HG03103 (cell line): ENCODE measurements around the gene APLF.
"Not testable (repeated sequence)": the region's sequence is repeated elsewhere in the genome, so short reads cannot be mapped to it uniquely, and the experiment has no call there.

Experiments
- ATAC-seq: cut with Tn5 transposase; IDR thresholded peaks from one replicate; pipeline ENCODE4 v1.9.1; 2021; ENCODE audit warnings: low read depth; ENCODE audit not compliant: unreplicated experiment

The APLF gene

GRCh38 chr2:68568116-68568515 lies 100.7 kb downstream of the APLF start:
- ATAC-seq: no peak

- no peak for ATAC-seq
Measured at GRCh38 chr2:68569604-68570003, 102.2 kb downstream of the APLF start.

GRCh38 chr2:68570434-68570833 lies 103.0 kb downstream of the APLF start:
- not testable (repeated sequence) for ATAC-seq

- ATAC-seq: no peak
Measured at GRCh38 chr2:68574202-68574791, 106.9 kb downstream of the APLF start.

- no peak for ATAC-seq
Measured at GRCh38 chr2:68577183-68577582, 109.8 kb downstream of the APLF start.

- ATAC-seq: no peak
Measured at GRCh38 chr2:68579689-68580088, 112.3 kb downstream of the APLF start.

GRCh38 chr2:68588589-68588988 lies 121.2 kb downstream of the APLF start:
- no peak for ATAC-seq

GRCh38 chr2:68589963-68590362 lies 122.6 kb downstream of the APLF start:
- ATAC-seq: no peak

GRCh38 chr2:68590702-68591101 lies 123.3 kb downstream of the APLF start:
- ATAC-seq: no peak

- ATAC-seq: no peak
Measured at GRCh38 chr2:68591225-68591624, 123.8 kb downstream of the APLF start.

GRCh38 chr2:68594041-68594440 lies 126.7 kb downstream of the APLF start:
- no peak for ATAC-seq

GRCh38 chr2:68594674-68595492 lies 127.5 kb downstream of the APLF start:
- ATAC-seq: no peak

- ATAC-seq: not testable (repeated sequence)
Measured at GRCh38 chr2:68595493-68595785, 128.1 kb downstream of the APLF start.

GRCh38 chr2:68600495-68600894 lies 133.1 kb downstream of the APLF start:
- ATAC-seq: not testable (repeated sequence)

- ATAC-seq: no peak
Measured at GRCh38 chr2:68603059-68603458, 135.7 kb downstream of the APLF start.

GRCh38 chr2:68604077-68604476 lies 136.7 kb downstream of the APLF start:
- no peak for ATAC-seq

- ATAC-seq: no peak
Measured at GRCh38 chr2:68605939-68606338, 138.6 kb downstream of the APLF start.

- no peak for ATAC-seq
Measured at GRCh38 chr2:68606759-68607158, 139.4 kb downstream of the APLF start.

GRCh38 chr2:68607837-68608236 lies 140.5 kb downstream of the APLF start:
- ATAC-seq: no peak

GRCh38 chr2:68612765-68613519 lies 145.6 kb downstream of the APLF start:
- ATAC-seq: no peak

GRCh38 chr2:68620772-68621171 lies 153.4 kb downstream of the APLF start:
- no peak for ATAC-seq

GRCh38 chr2:68623820-68624219 lies 156.4 kb downstream of the APLF start:
- ATAC-seq: no peak
